HG03469 (cell line): ENCODE measurements around the gene TMEM235.
"Not testable (repeated sequence)": the region's sequence is repeated elsewhere in the genome, so short reads cannot be mapped to it uniquely, and the experiment has no call there.

Experiments used
- ATAC-seq: cut with Tn5 transposase; IDR thresholded peaks from one replicate; pipeline ENCODE4 v1.9.1; 2021; ENCODE audit warnings: mild to moderate bottlenecking, moderate library complexity, moderate number of reproducible peaks; ENCODE audit not compliant: unreplicated experiment

Gene TMEM235

GRCh38 chr17:78214706-78215061 is 16.7 kb upstream of the TMEM235 start:
- ATAC-seq = no peak

DNA sequence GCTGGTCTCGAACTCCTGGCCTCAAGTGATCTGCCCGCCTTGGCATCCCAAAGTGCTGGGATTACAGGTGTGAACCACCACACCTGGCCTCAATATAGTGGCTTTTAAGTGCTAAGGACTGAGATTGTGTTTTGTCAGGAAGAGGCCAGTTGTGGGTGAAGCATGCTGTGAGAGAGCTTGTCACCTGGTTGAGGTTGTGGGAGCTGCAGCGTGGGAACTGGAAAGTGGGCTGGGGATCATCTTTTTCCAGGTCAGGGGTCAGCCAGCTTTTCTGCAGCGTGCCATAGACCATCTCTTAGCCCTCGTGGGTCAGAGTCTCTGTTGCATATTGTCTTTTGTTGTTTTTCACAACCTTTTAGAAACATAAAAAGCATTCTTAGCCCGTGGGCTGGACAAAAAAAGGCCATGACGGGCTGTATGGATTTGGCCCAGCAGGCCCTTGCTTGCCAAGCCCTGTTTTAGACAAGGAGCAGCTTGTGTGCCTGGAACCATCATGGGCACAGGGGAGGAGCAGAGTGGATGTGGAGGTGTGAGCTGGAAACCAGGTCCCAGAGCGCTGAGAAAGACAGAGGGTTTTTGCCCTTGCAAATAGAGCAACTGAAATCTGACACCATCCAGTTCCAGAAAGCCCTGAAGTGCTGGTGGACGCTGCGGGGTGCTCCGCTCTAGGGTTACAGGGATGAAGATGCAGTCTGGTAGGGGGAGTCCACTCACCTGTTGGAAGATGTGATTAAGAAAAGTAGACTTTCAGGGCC is 11.9 kb upstream of the TMEM235 start:
- no peak for ATAC-seq

DNA sequence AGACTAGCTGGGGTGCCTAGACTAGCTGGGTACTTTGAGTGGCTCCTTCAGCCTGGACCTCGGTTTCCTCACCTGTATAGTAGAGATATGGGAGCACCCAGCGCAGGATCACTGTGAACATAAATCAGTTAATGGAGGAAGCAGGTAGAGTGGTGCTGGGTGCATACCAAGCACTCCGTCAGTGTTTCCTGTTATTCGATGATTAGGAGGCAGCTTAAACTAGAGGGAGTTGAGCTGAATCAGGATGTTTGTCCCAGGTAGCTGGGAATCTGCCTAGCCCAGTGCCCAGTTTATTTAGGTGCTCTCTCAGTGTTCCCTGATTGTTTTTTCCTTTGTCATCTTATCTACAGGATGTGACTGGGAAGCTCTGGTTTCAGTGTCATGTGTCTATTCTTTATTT is 8.4 kb upstream of the TMEM235 start:
- ATAC-seq = no peak

DNA sequence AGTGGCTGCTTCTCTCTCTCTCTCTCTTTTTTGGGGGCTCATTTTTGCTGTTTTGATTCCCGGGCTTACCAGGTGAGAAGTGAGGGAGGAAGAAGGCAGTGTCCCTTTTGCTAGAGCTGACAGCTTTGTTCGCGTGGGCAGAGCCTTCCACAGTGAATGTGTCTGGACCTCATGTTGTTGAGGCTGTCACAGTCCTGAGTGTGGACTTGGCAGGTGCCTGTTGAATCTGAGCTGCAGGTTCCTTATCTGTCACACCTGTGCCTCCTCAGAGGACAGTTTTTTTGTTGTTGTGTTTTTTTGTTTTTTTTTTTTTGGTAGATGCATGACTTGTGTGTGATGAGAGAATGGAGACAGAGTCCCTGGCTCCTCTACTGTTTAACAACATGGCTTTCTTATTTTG is 7.7 kb upstream of the TMEM235 start:
- ATAC-seq = no peak

DNA sequence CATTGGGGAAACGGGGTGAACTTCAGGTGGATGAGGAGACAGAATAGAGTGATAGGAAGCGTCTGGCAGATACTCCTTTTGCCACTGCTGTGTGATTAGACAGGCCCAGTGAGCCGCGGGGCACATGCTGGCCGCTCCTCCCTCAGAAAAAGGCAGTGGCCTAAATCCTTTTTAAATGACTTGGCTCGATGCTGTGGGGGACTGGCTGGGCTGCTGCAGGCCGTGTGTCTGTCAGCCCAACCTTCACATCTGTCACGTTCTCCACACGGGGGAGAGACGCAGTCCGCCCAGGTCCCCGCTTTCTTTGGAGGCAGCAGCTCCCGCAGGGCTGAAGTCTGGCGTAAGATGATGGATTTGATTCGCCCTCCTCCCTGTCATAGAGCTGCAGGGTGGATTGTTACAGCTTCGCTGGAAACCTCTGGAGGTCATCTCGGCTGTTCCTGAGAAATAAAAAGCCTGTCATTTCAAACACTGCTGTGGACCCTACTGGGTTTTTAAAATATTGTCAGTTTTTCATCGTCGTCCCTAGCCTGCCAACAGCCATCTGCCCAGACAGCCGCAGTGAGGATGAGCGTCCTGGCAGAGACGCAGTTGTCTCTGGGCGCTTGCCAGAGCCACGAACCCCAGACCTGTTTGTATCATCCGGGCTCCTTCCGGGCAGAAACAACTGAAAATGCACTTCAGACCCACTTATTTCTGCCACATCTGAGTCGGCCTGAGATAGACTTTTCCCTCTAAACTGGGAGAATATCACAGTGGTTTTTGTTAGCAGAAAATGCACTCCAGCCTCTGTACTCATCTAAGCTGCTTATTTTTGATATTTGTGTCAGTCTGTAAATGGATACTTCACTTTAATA is 7.0 kb upstream of the TMEM235 start:
- ATAC-seq = no peak

- no peak for ATAC-seq
These were observed 6.2 kb upstream of the TMEM235 start for GRCh38 chr17:78225088-78225865.

GRCh38 chr17:78226055-78226758 is 5.2 kb upstream of the TMEM235 start:
- ATAC-seq = no peak

GRCh38 chr17:78226759-78227454 is 4.5 kb upstream of the TMEM235 start:
- ATAC-seq = no peak

- no peak for ATAC-seq
These were observed 3.9 kb upstream of the TMEM235 start for GRCh38 chr17:78227455-78227916.

GRCh38 chr17:78228176-78228575 is 3.3 kb upstream of the TMEM235 start:
- ATAC-seq = no peak

DNA sequence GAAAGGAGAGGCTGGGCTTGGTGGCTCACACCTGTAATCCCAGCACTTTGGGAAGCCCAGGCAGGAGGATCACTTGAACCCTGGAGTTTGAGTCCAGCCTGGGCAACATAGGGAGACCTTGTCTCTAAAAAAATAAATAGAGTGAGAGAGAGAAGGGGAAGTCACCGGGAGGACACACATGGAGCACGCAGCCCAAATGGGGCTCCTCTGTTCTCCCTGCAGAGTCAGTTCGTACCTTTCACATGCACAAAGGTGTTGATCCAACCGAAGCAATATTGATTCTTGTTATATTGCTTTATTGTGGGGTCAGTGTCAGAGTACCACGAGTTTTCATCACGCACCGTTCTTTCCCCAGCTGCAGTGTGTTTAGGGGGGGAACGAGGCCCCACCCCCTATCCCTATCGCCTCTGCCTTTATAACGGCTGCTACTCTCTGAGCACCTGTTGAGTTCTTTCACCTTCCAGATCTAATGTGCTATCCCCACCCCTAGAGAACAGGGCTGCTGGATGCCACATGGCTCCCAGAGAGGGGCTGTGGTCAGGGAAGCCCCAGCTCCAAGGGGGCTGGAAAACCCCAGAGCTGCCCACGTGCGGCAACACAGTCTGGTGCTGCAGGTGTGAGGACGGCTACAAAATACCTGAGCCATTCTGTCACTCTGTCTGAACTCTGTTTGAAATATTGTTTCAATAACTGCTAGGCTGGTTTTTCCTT is 1.0 kb upstream of the TMEM235 start:
- no peak for ATAC-seq

DNA sequence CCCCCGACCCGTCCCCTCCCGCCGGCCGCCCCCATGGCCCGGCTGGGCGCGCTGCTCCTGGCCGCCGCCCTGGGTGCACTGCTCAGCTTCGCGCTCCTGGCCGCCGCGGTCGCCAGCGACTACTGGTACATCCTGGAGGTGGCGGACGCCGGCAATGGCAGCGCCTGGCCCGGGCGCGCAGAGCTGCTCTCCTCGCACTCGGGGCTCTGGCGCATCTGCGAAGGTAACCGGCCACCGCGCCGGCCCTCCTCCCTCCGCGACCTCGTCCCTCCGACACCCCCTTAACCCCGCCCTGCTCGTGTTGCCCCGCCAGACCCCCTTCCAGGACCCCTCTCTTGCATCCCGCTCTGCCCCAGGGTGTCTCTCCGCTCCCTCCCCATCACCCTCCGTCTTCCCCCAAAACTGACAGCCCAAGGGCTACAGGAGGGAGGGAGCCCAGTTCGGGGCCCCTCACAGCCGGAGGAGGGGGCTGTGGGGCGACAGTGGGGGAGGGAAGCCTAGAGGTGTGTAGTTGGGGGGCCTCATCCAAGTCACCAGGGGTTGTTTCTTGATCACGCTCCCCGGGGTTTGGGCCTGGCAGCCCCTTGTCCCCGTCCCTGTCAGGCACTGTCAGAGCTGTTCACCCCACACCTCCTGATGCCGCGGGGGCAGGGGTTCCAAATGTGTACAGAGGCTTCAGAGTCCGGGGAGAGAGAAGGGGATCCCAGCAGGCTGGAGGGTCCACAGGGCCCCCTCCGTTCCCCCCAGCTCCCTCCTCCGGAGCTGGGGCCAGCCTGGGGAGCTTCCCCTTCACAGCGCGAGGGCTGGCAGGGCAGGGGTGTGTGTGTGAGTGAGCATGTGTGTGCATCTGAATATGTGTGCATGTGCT is 794 bp downstream of the TMEM235 start:
- no peak for ATAC-seq

DNA sequence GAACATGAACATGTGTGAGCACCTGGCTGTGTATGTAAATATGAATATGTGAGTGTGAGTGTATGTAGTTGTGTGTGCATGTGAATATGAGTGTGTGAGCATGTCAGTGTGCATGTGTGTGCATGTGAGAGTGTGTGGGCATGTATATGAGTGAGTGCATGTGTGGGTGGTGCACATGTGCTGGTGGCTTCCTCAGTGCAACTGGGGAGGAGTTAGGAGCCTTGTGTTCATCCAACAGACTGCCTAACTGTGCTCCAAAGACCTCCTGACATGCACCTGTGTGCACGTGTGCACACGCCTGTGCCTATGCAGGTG is 1.4 kb downstream of the TMEM235 start:
- ATAC-seq = no peak

DNA sequence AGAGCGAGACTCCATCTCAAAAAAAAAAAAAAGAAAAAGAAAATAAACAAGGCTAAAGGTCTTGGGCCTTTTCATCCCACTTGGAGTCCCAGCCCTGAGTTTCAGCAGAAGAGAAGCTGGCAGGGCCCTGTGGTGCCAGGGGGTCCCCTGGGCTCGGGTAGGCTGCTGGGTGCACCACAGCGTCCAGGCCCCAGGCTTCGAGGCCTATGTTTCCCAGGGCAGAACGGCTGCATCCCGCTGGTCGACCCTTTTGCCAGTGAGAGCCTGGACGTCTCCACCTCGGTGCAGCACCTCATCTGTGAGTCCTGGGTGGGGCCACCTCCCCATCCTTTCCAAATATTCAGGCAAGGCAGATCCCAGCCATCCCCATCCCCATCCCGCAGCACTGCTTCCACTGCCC is 2.2 kb downstream of the TMEM235 start:
- ATAC-seq = no peak

DNA sequence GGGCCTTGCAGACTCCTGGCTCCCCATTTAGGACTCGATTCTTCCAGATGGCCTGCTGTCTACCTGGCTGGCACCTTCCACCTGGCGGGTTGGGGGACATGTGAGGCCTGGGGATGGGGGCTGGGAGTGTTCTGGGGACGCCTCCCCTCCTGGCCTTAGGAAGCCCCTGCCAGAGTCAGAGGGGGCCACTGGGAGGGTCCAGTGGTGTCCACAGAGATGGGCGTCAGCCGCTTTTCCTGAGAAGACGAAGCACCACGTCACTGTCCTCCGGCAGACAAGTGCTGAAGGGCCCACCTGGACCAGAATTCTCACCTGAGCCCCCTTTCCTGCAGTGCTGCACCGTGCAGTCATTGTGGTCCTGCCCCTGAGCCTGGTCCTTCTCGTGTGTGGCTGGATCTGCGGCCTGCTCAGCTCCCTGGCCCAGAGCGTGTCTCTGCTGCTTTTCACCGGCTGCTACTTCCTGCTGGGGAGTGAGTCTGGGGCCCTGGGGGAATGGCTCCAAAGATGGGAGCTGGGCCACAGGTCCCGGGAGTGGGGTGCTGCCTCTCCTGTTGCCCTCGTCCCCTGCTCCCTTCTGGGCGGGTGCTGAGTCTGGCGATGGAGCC is 2.9 kb downstream of the TMEM235 start:
- ATAC-seq = no peak

GRCh38 chr17:78235022-78235421 is 3.6 kb downstream of the TMEM235 start:
- ATAC-seq = not testable (repeated sequence)

GRCh38 chr17:78235885-78236284 is 4.5 kb downstream of the TMEM235 start:
- no peak for ATAC-seq

DNA sequence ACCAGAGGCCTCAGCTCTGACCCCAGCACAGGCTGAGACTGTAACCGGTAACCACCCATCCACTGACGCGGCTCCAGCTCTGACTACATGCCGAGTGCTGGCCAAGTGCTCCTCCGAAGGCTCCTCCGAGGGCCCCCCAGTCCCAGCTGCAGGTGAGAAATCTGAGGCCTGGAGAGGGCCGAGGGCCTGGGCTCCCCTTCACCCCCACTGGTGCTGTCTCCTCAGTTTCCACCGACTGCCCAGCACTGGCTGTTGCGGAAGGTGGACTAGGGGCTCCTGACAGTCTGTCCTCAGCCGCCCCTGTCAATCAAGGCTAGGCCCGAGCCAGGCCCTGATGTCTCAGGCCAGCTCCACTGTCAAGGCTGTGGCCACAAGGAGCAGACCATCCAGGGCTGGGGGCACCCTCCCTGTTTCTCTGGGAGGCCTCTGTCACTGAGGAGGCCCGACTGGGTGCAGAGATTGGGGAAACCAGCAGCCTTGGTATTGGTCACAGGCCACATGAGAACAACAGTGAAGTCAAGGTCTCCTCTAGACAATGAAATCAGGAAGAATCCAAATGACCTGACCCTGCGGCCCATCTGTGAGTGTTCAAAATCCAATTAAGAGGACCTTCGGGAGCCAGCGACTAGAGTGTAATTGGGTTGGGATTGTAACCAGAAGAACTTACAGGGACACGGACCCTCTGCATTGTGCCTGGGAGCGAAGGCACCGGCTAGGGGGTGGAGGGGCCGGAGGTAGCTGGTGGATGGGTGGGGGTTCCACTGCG is 5.1 kb downstream of the TMEM235 start:
- ATAC-seq = no peak
